K562 (cell line): ENCODE data around the gene FGGY. TPM values are rescaled to one million over a fixed set of nuclear protein-coding genes. Genes with fewer than 3 reads are reported as not detected.
A peak's percentile ranks its signal among the peaks of the same experiment; 100 is the strongest.

ENCODE experiments used
- ARID2 ChIP-seq: fragments of 450-650 bp; IDR thresholded peaks from 2 replicates; pipeline ENCODE4 v1.6.1; 2017; ENCODE audit warnings: antibody characterized with exemption, mild to moderate bottlenecking
- BACH1 ChIP-seq: fragments of 200-800 bp; sonication (Bioruptor generic); IDR thresholded peaks from 2 replicates; pipeline ENCODE4 v1.6.1; 2016; ENCODE audit warnings: missing genetic modification characterization, missing compliant biosample characterization
- CBX3 ChIP-seq, 2 experiments: IDR thresholded peaks; 1 replicate in 1 of 2; 2 replicates in 1 of 2; pipeline ENCODE4 v1.6.1; 2012; ENCODE audit warnings: inconsistent platforms in 2 of 2, low read length in 2 of 2, borderline replicate concordance in 1 of 2, control low read depth in 1 of 2
- FOSL1 ChIP-seq: fragments of 200-800 bp; sonication (Bioruptor generic); conservative IDR thresholded peaks from 2 replicates; pipeline ENCODE4 v1.6.1; 2016; ENCODE audit warnings: missing genetic modification characterization, missing compliant biosample characterization
- HNRNPL ChIP-seq: fragments of 200-400 bp; formaldehyde crosslinking; IDR thresholded peaks from 2 replicates; pipeline ENCODE4 v1.6.1; 2017; ENCODE audit warnings: low read depth, mild to moderate bottlenecking, low read length
- KLF13 ChIP-seq: fragments of 450-650 bp; IDR thresholded peaks from 2 replicates; pipeline ENCODE4 v1.6.1; 2016; ENCODE audit warnings: missing genetic modification characterization, low read depth, mild to moderate bottlenecking, missing compliant biosample characterization, moderate library complexity, borderline replicate concordance
- L3MBTL2 ChIP-seq: fragments of 450-650 bp; IDR thresholded peaks from 2 replicates; pipeline ENCODE4 v1.6.1; 2016; ENCODE audit warnings: mild to moderate bottlenecking, moderate library complexity
- RAD51 ChIP-seq: fragments of 450-650 bp; IDR thresholded peaks from 2 replicates; pipeline ENCODE4 v1.7.1; 2016; ENCODE audit warnings: low read depth, mild to moderate bottlenecking, borderline replicate concordance
- ZNF766 ChIP-seq: fragments of 200-800 bp; sonication (Bioruptor generic); conservative IDR thresholded peaks from 2 replicates; pipeline ENCODE4 v1.6.1; 2016; ENCODE audit warnings: missing genetic modification characterization, missing compliant biosample characterization
- ZNF785 ChIP-seq: fragments of 250-450 bp; sonication (Bioruptor Pico); IDR thresholded peaks from 2 replicates; pipeline ENCODE4 v1.4.0; 2020; ENCODE audit warnings: mild to moderate bottlenecking
- polyA plus RNA-seq, 8 experiments: library from polyadenylated mRNA; depleted of rRNA in 4 of 8; stranded (reverse) in 5 of 8; unstranded in 3 of 8; fragments of >200 nt; fragmentation: Nextera tagmentation in 2 of 8; fragmentation: Illumina TruSeq in 1 of 8; extraction: Ambion mirVana in 2 of 8; extraction: Trizol in 1 of 8; gene quantifications; 2 replicates each; pipeline versions ENCODE4 v1.2.1 to v1.2.3, GENCODE V29; 2011 to 2014; ENCODE audit warnings: inconsistent platforms in 1 of 8, missing spikeins in 1 of 8
- total RNA-seq, 7 experiments: library from RNA; depleted of rRNA in 6 of 7; stranded (reverse); fragments of >200 nt in 6 of 7; fragmentation: Illumina TruSeq in 2 of 7; extraction: Trizol in 2 of 7; gene quantifications; 2 replicates each; pipeline versions ENCODE4 v1.2.1 to v1.2.3, GENCODE V29; 2011 to 2021; ENCODE audit warnings: low replicate concordance in 1 of 7
- TF ChIP-seq, protein P1 (sequence below): fragments of 200-800 bp; sonication (Bioruptor generic); IDR thresholded peaks from 2 replicates; pipeline ENCODE4 v1.6.1; 2017; ENCODE audit warnings: missing genetic modification characterization, missing compliant biosample characterization

FGGY gene
- total and polyA plus RNA-seq, 9 of the 15 experiments (the other 6 are each of a cell fraction or from before 2014, with no cell fraction given), result 9.7 to 19.2 (median 12.6) TPM

DNA sequence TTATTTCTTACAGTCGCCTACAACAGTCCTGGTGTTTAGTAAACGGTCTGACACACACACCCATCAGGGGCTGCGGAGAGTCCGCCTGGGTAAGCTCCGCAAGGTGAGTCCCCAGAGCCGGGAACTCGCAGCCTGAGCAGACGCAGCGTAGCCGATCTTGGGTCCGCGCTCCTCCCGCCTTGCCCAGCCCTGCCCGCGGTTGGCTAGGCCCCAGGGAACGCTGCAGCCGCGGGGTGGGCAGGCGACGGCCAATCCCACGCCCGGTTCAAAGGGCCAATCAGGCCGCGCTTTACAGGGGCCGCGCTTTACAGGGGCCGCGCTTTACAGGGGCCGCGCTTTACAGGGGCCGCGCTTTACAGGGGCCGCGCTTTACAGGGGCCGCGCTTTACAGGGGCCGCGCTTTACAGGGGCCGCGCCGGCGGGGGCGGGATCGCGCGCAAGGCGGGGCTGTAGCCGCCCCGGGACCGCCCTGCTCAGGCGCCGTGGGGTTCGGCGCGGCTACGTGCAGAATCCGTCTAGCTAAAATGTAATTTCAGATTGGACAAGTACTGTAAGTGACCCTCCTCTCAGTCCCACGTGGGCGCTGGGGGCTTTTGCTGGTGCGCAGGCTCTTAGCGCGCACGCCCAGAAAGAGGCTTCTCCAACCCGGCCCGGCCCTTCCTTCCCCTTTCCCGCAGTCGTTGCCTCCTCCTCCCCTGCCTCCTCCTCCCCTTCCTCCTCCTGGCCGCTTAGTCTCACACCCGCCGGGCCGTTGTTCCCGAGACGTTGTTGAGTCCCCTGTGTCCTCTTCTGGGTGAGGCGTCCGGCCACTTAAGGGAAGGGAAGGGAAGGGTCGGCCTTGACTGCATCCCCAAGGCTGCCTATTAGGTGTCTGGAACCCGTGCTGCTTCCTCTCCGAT, at the start of gene FGGY (continued):
- peak; percentile 91 for TF ChIP-seq HNRNPL
- peak; percentile 30 for TF ChIP-seq L3MBTL2
- TF ChIP-seq ZNF766 (CRISPR knock-in tag), result peak; percentile 95
- 0 out of 2 replicates have a peak, but pooled peaks have one; percentile 8 for TF ChIP-seq ARID2
- TF ChIP-seq BACH1, result peak; percentile 70; the same call in 1 of the 2 replicates
- TF ChIP-seq, protein P1, sequence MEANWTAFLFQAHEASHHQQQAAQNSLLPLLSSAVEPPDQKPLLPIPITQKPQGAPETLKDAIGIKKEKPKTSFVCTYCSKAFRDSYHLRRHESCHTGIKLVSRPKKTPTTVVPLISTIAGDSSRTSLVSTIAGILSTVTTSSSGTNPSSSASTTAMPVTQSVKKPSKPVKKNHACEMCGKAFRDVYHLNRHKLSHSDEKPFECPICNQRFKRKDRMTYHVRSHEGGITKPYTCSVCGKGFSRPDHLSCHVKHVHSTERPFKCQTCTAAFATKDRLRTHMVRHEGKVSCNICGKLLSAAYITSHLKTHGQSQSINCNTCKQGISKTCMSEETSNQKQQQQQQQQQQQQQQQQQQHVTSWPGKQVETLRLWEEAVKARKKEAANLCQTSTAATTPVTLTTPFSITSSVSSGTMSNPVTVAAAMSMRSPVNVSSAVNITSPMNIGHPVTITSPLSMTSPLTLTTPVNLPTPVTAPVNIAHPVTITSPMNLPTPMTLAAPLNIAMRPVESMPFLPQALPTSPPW, result peak; percentile 87
- TF ChIP-seq FOSL1, result peak; percentile 28; the same call in 1 of the 2 replicates
- TF ChIP-seq RAD51, result peak; percentile 56
- TF ChIP-seq CBX3 (IDR thresholded peaks at IDR 0.05; ENCODE audit: borderline replicate concordance in 1 of 2, low read length in 2 of 2), result peak in 1 of 2 experiments; percentile 30; a peak in 1 of 3 replicates
- TF ChIP-seq ZNF785 (CRISPR knock-in tag), result no peak
- 0 out of 2 replicates have a peak, but pooled peaks have one; percentile 14 for TF ChIP-seq KLF13 (tag)
